Measurements from ENCODE around the gene PHOX2B. TPM values are rescaled to one million over a fixed set of nuclear protein-coding genes. Genes with fewer than 3 reads are reported as not detected.

The PHOX2B gene
- total and polyA plus RNA-seq, 2 of the 8 experiments (the other 6 are each of a cell fraction or from before 2014, with no cell fraction given): not detected

DNA sequence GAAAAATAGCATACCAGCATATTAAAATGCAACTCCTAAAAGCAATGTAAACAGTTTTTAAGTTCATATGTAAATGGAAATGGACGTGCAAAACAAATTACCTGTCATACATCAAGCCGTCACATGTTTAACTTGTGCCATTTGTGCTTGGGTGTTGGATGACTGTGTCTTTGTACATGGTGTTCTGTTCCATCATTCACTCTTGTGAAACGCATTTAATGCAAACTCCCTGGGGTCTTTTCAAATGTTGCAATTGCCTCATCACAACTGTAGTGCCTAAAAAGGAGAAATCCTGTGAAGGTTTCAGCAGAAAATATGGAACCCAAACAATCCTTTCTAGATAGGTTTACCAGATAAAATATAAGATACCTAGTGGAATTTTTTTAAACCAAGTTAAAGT, 52.4 kb downstream of the PHOX2B start:
- H3K4me1 ChIP-seq (replicated peaks in 1 of 4; ENCODE audit: control insufficient read depth in 3 of 4, insufficient read depth in 4 of 4, low read length in 3 of 4): no peaks in the 10 kb centered on the region
- H3K4me3 ChIP-seq (ENCODE audit: extremely low read depth in 1 of 4, insufficient read depth in 2 of 4, low read depth in 3 of 4, low read length in 4 of 4): no peak overlapping the region
- H3K4ac ChIP-seq (replicated peaks; ENCODE audit: insufficient read length, low read depth, low read length): no peak overlapping the region
- no peaks in the 10 kb centered on the region for H3K79me2 ChIP-seq (ENCODE audit: control insufficient read depth in 1 of 2, insufficient read depth in 2 of 2, low read length in 2 of 2)
- no peak overlapping the region for H3K14ac ChIP-seq (ENCODE audit: insufficient read length)
- TF ChIP-seq RXRA (IDR thresholded peaks at IDR 0.05; ENCODE audit: insufficient read depth, low read depth, low read length): no peak
- no peak for TF ChIP-seq BCL11A (IDR thresholded peaks at IDR 0.05; ENCODE audit: low read depth in 2 of 2, low read length in 2 of 2)
- TF ChIP-seq SP2 (IDR thresholded peaks at IDR 0.05; ENCODE audit: low read length): no peak
- TF ChIP-seq ASH2L (IDR thresholded peaks at IDR 0.05; ENCODE audit: low read length): no peak
- TF ChIP-seq BACH1 (IDR thresholded peaks at IDR 0.05; ENCODE audit: low read length): no peak
- ChIA-PET POLR2A (ENCODE audit: partially characterized antibody) (no interaction called here), CTCF (ENCODE audit: partially characterized antibody) (no interaction called here)
- H2BK15ac ChIP-seq (ENCODE audit: low read length): no peak overlapping the region
- H3K23ac ChIP-seq (ENCODE audit: insufficient read length): no peak overlapping the region
- no peak overlapping the region for H3K18ac ChIP-seq (ENCODE audit: extremely low read depth, low read length)
- no peak overlapping the region for H4K8ac ChIP-seq (ENCODE audit: extremely low read depth, insufficient read depth, low read length)
- no peak overlapping the region for H3K4me2 ChIP-seq (ENCODE audit: insufficient read depth in 1 of 2, low read depth in 2 of 2, low read length in 2 of 2)
- no peaks in the 10 kb centered on the region for H3K23me2 ChIP-seq (ENCODE audit: low read depth, low read length)
- no peak overlapping the region for H2BK120ac ChIP-seq (replicated peaks; ENCODE audit: low read depth, low read length)
- H4K5ac ChIP-seq (ENCODE audit: insufficient read length, low read depth, low read length): no peak overlapping the region
- FAIRE-seq (no peak), DNase-seq (ENCODE audit: low read depth in 1 of 2, low spot score in 2 of 2) (no peak)
- H3K79me1 ChIP-seq (ENCODE audit: low read depth, low read length): no peaks in the 10 kb centered on the region
- no peak overlapping the region for H3K56ac ChIP-seq (replicated peaks; ENCODE audit: insufficient read length, low read depth, low read length)
- H4K20me1 ChIP-seq (replicated peaks in 1 of 2; ENCODE audit: control insufficient read depth in 1 of 2, insufficient read depth in 2 of 2, low read length in 2 of 2): no peaks in the 10 kb centered on the region
- H3K9me3 ChIP-seq (ENCODE audit: insufficient read depth in 2 of 2, low read depth in 1 of 2, low read length in 1 of 2): no peaks in the 10 kb centered on the region
- no peak overlapping the region for H2BK5ac ChIP-seq (ENCODE audit: low read depth, low read length)
- no peak overlapping the region for H2BK12ac ChIP-seq (ENCODE audit: low read depth, low read length)
- WGBS, 2 experiments (ENCODE audit: extremely low coverage in 1 of 2, insufficient coverage in 1 of 2, insufficient read length in 1 of 2, insufficient replicate concordance in 2 of 2, low coverage in 1 of 2, low lambda C conversion rate in 2 of 2, missing lambda C conversion rate in 1 of 2): 88% methylated on average over 3 of the region's 3 CpGs; no CpG with 5 or more reads in 1 of the 2 experiments
- no peak overlapping the region for H2BK20ac ChIP-seq (ENCODE audit: low read length)
- H2AFZ ChIP-seq (ENCODE audit: low read length): no peak overlapping the region
- no peaks in the 10 kb centered on the region for H3K36me3 ChIP-seq (ENCODE audit: control insufficient read depth in 2 of 4, insufficient read depth in 4 of 4, low read length in 3 of 4)
- H3K27me3 ChIP-seq (replicated peaks in 1 of 4; ENCODE audit: control insufficient read depth in 3 of 4, extremely low read depth in 1 of 4, insufficient read depth in 3 of 4, low read length in 3 of 4): no peaks in the 10 kb centered on the region
- no peak overlapping the region for H2AK5ac ChIP-seq (ENCODE audit: low read depth, low read length)
- H3K9ac ChIP-seq (replicated peaks in 1 of 4; ENCODE audit: extremely low read depth in 1 of 4, low read depth in 3 of 4, low read length in 3 of 4): no peak overlapping the region
- H3K27ac ChIP-seq (ENCODE audit: low read depth, low read length): no peak overlapping the region
- H4K91ac ChIP-seq (replicated peaks; ENCODE audit: insufficient read length, low read length): no peak overlapping the region

Small RNA genes lying within 50 kb of the gene (small RNA-seq; reads per million reads assigned to genes)
- not detected for gene RNU1-49P (ENCODE audit: insufficient read depth)

Other genes with a start within 250 kb of the PHOX2B start
- gene LIMCH1, start 210.6 kb downstream of the PHOX2B start, total RNA-seq (2021; fragmentation: NEBNext Ultra II Directional; extraction: Animal tissue kit (Norgen Biotek cat#: 25700)): 2.7 and 3.5 TPM in 2 replicates
- 2.0 and 3.0 TPM in 2 replicates for gene LIMCH1, start 210.6 kb downstream of the PHOX2B start, polyA plus RNA-seq (2011; rRNA removed)
- 86.7 and 94.4 TPM in 2 replicates for gene TMEM33, start 186.7 kb upstream of the PHOX2B start, total RNA-seq (2021; fragmentation: NEBNext Ultra II Directional; extraction: Animal tissue kit (Norgen Biotek cat#: 25700))
- gene TMEM33, start 186.7 kb upstream of the PHOX2B start, polyA plus RNA-seq (2011; rRNA removed): 72.5 and 86.6 TPM in 2 replicates
- gene DCAF4L1, start 233.0 kb upstream of the PHOX2B start, total RNA-seq (2021; fragmentation: NEBNext Ultra II Directional; extraction: Animal tissue kit (Norgen Biotek cat#: 25700)): 0.15 and 0.17 TPM in 2 replicates
- 0.06 TPM in 2 replicates for gene DCAF4L1, start 233.0 kb upstream of the PHOX2B start, polyA plus RNA-seq (2011; rRNA removed)
- 67.2 and 71.0 TPM in 2 replicates for gene SLC30A9, start 241.8 kb upstream of the PHOX2B start, total RNA-seq (2021; fragmentation: NEBNext Ultra II Directional; extraction: Animal tissue kit (Norgen Biotek cat#: 25700))
- 33.1 and 41.2 TPM in 2 replicates for gene SLC30A9, start 241.8 kb upstream of the PHOX2B start, polyA plus RNA-seq (2011; rRNA removed)